WTC11 (cell line): Measurements from ENCODE around the gene FAXDC2.

Experiments used
- CTCF ChIP-seq: fragments of 200-600 bp; IDR thresholded peaks from 2 replicates; pipeline ENCODE4 v1.8.0; 2022; ENCODE audit warnings: antibody characterized with exemption
- FOXP1 ChIP-seq: sonication (generic); formaldehyde crosslinking; IDR thresholded peaks from 2 replicates; pipeline ENCODE4 v1.8.0; 2022; ENCODE audit warnings: missing genetic modification reagents, mild to moderate bottlenecking, moderate library complexity, borderline replicate concordance
- FOXP4 ChIP-seq: sonication (generic); formaldehyde crosslinking; IDR thresholded peaks from 2 replicates; pipeline ENCODE4 v1.8.0; 2022; ENCODE audit warnings: mild to moderate bottlenecking, missing genetic modification reagents
- JUN ChIP-seq: sonication (generic); formaldehyde crosslinking; IDR thresholded peaks from 2 replicates; pipeline ENCODE4 v1.8.0; 2023; ENCODE audit warnings: mild to moderate bottlenecking, missing genetic modification reagents
- KAT7 ChIP-seq: sonication (generic); formaldehyde crosslinking; IDR thresholded peaks from 2 replicates; pipeline ENCODE4 v1.8.1; 2023; ENCODE audit warnings: missing genetic modification reagents, mild to moderate bottlenecking, borderline replicate concordance
- TP53 ChIP-seq: sonication (generic); formaldehyde crosslinking; IDR thresholded peaks from 2 replicates; pipeline ENCODE4 v1.8.1; 2023; ENCODE audit warnings: mild to moderate bottlenecking, missing genetic modification reagents
- ZBTB21 ChIP-seq: sonication (generic); formaldehyde crosslinking; IDR thresholded peaks from 2 replicates; pipeline ENCODE4 v1.8.1; 2023; ENCODE audit warnings: mild to moderate bottlenecking, missing genetic modification reagents, borderline replicate concordance
- ZNF317 ChIP-seq: sonication (generic); formaldehyde crosslinking; IDR thresholded peaks from 2 replicates; pipeline ENCODE4 v1.8.1; 2023; ENCODE audit warnings: low read depth, mild to moderate bottlenecking, moderate library complexity, missing genetic modification reagents, borderline replicate concordance
- ZNF416 ChIP-seq: fragments of 250-450 bp; sonication (Bioruptor Pico); IDR thresholded peaks from 2 replicates; pipeline ENCODE4 v1.9.0; 2021; ENCODE audit warnings: mild to moderate bottlenecking, inconsistent platforms
- ZNF512 ChIP-seq: sonication (generic); formaldehyde crosslinking; IDR thresholded peaks from 2 replicates; pipeline ENCODE4 v1.8.1; 2022; ENCODE audit warnings: missing genetic modification reagents, borderline replicate concordance
- TF ChIP-seq, protein P1 (sequence below): fragments of 250-450 bp; sonication (Bioruptor Pico); IDR thresholded peaks from 2 replicates; pipeline ENCODE4 v2.1.2; 2022; ENCODE audit warnings: mild to moderate bottlenecking, moderate library complexity
- TF ChIP-seq, protein P2 (sequence below): sonication (generic); formaldehyde crosslinking; IDR thresholded peaks from 2 replicates; pipeline ENCODE4 v1.8.1; 2023; ENCODE audit warnings: mild to moderate bottlenecking, missing genetic modification reagents
- TF ChIP-seq, protein P3 (sequence below): fragments of 250-450 bp; sonication (Bioruptor Pico); IDR thresholded peaks from 2 replicates; pipeline ENCODE4 v1.9.0; 2021; ENCODE audit warnings: mild to moderate bottlenecking, borderline replicate concordance

DNA sequence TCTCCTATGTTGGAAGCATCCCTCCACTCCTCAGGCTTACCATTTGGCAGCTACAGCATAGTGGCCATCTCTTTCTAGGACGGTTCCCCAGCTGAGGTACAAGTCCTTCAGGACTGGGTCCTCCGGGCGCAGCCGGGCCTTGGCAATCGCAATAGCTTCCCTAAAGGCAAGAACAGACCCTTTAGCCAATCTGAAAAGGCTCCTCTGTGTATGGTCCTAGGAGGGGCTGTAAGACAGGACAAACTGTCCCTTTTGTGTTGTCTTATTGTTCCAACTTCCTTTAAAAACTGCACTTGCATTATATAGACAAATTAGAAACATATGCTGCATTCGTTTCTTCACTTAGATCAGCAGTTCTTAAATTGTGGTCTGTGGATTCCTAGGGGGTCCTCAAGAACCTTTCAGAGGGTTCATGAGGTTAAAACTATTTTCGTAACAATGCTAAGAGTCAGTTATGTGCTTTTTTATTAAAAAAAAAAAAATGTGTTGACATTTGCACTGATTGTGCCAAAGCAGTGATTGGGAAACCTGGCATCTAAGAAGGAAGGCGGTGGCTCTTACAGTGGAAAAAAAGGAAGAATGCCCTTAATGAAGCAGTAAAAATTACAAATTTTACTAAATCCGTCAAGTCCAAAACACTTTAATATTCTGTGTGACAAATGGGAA, 48.9 kb upstream of the FAXDC2 start:
- TF ChIP-seq JUN (CRISPR knock-in tag) (no peak), FOXP4 (CRISPR knock-in tag) (no peak), CTCF (no peak), ZNF512 (CRISPR knock-in tag) (no peak), KAT7 (CRISPR knock-in tag) (no peak), ZNF416 (no peak), ZBTB21 (CRISPR knock-in tag) (no peak), FOXP1 (no peak), ZNF317 (CRISPR knock-in tag) (no peak), TP53 (CRISPR knock-in tag) (no peak)
- TF ChIP-seq, protein P1, sequence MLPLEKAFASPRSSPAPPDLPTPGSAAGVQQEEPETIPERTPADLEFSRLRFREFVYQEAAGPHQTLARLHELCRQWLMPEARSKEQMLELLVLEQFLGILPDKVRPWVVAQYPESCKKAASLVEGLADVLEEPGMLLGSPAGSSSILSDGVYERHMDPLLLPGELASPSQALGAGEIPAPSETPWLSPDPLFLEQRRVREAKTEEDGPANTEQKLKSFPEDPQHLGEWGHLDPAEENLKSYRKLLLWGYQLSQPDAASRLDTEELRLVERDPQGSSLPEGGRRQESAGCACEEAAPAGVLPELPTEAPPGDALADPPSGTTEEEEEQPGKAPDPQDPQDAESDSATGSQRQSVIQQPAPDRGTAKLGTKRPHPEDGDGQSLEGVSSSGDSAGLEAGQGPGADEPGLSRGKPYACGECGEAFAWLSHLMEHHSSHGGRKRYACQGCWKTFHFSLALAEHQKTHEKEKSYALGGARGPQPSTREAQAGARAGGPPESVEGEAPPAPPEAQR, result no peak
- TF ChIP-seq, protein P2, sequence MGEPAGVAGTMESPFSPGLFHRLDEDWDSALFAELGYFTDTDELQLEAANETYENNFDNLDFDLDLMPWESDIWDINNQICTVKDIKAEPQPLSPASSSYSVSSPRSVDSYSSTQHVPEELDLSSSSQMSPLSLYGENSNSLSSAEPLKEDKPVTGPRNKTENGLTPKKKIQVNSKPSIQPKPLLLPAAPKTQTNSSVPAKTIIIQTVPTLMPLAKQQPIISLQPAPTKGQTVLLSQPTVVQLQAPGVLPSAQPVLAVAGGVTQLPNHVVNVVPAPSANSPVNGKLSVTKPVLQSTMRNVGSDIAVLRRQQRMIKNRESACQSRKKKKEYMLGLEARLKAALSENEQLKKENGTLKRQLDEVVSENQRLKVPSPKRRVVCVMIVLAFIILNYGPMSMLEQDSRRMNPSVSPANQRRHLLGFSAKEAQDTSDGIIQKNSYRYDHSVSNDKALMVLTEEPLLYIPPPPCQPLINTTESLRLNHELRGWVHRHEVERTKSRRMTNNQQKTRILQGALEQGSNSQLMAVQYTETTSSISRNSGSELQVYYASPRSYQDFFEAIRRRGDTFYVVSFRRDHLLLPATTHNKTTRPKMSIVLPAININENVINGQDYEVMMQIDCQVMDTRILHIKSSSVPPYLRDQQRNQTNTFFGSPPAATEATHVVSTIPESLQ (CRISPR knock-in tag), result no peak
- TF ChIP-seq, protein P3, sequence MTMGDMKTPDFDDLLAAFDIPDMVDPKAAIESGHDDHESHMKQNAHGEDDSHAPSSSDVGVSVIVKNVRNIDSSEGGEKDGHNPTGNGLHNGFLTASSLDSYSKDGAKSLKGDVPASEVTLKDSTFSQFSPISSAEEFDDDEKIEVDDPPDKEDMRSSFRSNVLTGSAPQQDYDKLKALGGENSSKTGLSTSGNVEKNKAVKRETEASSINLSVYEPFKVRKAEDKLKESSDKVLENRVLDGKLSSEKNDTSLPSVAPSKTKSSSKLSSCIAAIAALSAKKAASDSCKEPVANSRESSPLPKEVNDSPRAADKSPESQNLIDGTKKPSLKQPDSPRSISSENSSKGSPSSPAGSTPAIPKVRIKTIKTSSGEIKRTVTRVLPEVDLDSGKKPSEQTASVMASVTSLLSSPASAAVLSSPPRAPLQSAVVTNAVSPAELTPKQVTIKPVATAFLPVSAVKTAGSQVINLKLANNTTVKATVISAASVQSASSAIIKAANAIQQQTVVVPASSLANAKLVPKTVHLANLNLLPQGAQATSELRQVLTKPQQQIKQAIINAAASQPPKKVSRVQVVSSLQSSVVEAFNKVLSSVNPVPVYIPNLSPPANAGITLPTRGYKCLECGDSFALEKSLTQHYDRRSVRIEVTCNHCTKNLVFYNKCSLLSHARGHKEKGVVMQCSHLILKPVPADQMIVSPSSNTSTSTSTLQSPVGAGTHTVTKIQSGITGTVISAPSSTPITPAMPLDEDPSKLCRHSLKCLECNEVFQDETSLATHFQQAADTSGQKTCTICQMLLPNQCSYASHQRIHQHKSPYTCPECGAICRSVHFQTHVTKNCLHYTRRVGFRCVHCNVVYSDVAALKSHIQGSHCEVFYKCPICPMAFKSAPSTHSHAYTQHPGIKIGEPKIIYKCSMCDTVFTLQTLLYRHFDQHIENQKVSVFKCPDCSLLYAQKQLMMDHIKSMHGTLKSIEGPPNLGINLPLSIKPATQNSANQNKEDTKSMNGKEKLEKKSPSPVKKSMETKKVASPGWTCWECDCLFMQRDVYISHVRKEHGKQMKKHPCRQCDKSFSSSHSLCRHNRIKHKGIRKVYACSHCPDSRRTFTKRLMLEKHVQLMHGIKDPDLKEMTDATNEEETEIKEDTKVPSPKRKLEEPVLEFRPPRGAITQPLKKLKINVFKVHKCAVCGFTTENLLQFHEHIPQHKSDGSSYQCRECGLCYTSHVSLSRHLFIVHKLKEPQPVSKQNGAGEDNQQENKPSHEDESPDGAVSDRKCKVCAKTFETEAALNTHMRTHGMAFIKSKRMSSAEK (CRISPR knock-in tag), result no peak
